ENCODE data around the gene LAMA3. TPM values are rescaled to one million over a fixed set of nuclear protein-coding genes. Genes with fewer than 3 reads are reported as not detected.
A peak's percentile ranks its signal among the peaks of the same experiment; 100 is the strongest.

Gene LAMA3
- total and polyA plus RNA-seq, 10 of the 15 experiments (the other 5 are each of a cell fraction or from before 2014, with no cell fraction given): 0.37 to 6.5 (median 5.4) TPM

DNA sequence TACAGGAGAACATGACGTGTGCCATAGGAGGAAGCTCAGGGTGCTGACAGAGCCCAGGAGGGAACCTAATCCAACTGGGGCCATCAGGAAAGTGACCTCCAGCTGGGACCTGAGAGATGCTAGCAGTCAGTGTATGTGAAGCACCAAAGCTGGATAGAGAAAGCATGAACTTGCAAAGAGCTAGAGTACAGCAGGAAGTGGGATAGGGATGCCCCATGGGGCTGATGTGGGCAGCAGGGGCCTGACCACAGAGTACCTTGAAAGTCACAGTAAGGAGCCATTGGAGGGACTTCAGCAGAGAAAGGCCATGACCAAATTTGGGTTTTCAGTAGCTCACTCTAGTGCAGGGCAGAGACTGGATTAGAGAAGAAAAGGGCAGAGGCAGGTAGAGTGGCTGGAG is 233.7 kb downstream of the LAMA3 start:
- Histone ChIP-seq H3K36me3 (ENCODE audit: control insufficient read depth in 2 of 2, insufficient read depth in 2 of 2, low read length in 1 of 2) (no peaks in the 10 kb centered on the region), H3K4me3 (no peak overlapping the region), H3K4me1 (ENCODE audit: control insufficient read depth, insufficient read depth, low read length) (no peaks in the 10 kb centered on the region), H2AFZ (ENCODE audit: control insufficient read depth, low read depth, low read length) (no peak overlapping the region), H3K27me3 (replicated peaks in 1 of 2; ENCODE audit: control insufficient read depth in 2 of 2, insufficient read depth in 2 of 2, low read length in 1 of 2) (no peaks in the 10 kb centered on the region; a peak in 1 of 4 replicates), H3K4me2 (ENCODE audit: control insufficient read depth, insufficient read depth) (no peak overlapping the region), H3K27ac (ENCODE audit: control insufficient read depth, insufficient read depth) (no peak overlapping the region), H3K79me2 (ENCODE audit: control insufficient read depth, insufficient read depth, low read length) (no peaks in the 10 kb centered on the region), H4K20me1 (ENCODE audit: control insufficient read depth, insufficient read depth) (no peaks in the 10 kb centered on the region), H3K9ac (ENCODE audit: control insufficient read depth, insufficient read depth, low read length) (no peak overlapping the region), H3K9me3 (replicated peaks; ENCODE audit: control insufficient read depth, insufficient read depth, low read length) (no peaks in the 10 kb centered on the region)
- RAD21 ChIA-PET (ENCODE audit: unreplicated experiment): no interaction called here
- DNase-seq (ENCODE audit: low read depth, low spot score) (no peak), ATAC-seq (peak; percentile 64), FAIRE-seq (no peak)
- SMC1A ChIA-PET (ENCODE audit: uncharacterized antibody, unreplicated experiment): interaction anchor here (1.6 kb wide), 1 partner anchor 23 kb away, joined by 4 read pairs; no protein-coding TSS in a partner anchor
- TF ChIP-seq SRF (IDR thresholded peaks at IDR 0.05; ENCODE audit: low read depth in 2 of 2, low read length in 2 of 2): 0 out of 4 replicates have a peak, but pooled peaks of 1 of the 2 experiments have one; percentile 24
- peak; percentile 52 for TF ChIP-seq RUNX3 (IDR thresholded peaks at IDR 0.05; ENCODE audit: low read length)
- TF ChIP-seq STAT1 (conservative IDR thresholded peaks at IDR 0.05): no peak
- CTCF ChIA-PET: interaction anchor here (0.8 kb wide), 1 partner anchor 62 kb away, joined by 3 read pairs; no protein-coding TSS in a partner anchor
- WGBS (ENCODE audit: insufficient coverage, insufficient replicate concordance, low lambda C conversion rate, missing lambda C conversion rate): 40% methylated on average over 1 of the region's 1 CpG
- in situ Hi-C loops (cut with MboI): no loop called here
- intact Hi-C loops (cut with micrococcal nuclease; ENCODE audit: unreplicated experiment): no loop called here
- no TSS peak for BruUV-seq (replicated peaks)
- POLR2A ChIA-PET: no interaction called here

DNA sequence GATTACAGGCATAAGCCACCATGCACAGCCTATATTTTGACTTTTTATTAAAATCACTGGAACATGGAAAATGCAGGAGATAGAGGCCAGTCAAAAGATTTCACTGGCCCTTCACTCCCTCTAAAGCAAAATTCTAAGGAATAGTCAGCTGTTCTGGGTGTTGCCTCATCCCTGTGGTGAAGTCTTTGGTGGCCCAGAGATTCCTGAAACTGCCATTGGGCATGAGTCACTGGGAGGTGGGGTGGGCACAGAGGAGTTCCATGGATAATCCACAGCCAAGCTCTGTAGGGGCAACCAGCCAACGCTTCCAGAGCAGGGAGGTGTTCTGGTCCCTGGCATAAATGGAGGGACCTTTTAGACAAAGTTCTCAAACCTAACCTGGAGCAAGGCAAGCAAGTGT is 235.6 kb downstream of the LAMA3 start:
- no peak overlapping the region for H3K9ac ChIP-seq (ENCODE audit: control insufficient read depth, insufficient read depth, low read length)
- intact Hi-C loops (cut with micrococcal nuclease; ENCODE audit: unreplicated experiment): no loop called here
- RAD21 ChIA-PET (ENCODE audit: unreplicated experiment): interaction anchor here (0.6 kb wide), 1 partner anchor 157 kb away, joined by 4 read pairs; no protein-coding TSS in a partner anchor
- BruUV-seq (replicated peaks): no TSS peak
- POLR2A ChIA-PET: no interaction called here
- H3K36me3 ChIP-seq (ENCODE audit: control insufficient read depth in 2 of 2, insufficient read depth in 2 of 2, low read length in 1 of 2): no peaks in the 10 kb centered on the region
- no peak overlapping the region for H3K4me3 ChIP-seq
- no peaks in the 10 kb centered on the region for H3K79me2 ChIP-seq (ENCODE audit: control insufficient read depth, insufficient read depth, low read length)
- H3K9me3 ChIP-seq (replicated peaks; ENCODE audit: control insufficient read depth, insufficient read depth, low read length): no peaks in the 10 kb centered on the region
- no peaks in the 10 kb centered on the region for H3K4me1 ChIP-seq (ENCODE audit: control insufficient read depth, insufficient read depth, low read length)
- SMC1A ChIA-PET (ENCODE audit: uncharacterized antibody, unreplicated experiment): interaction anchor here (0.5 to 5.7 kb wide), 3 partner anchors 15 to 191 kb away, joined by 4 to 22 read pairs (median 4); no protein-coding TSS in a partner anchor
- 100% methylated on average over 1 of the region's 1 CpG for WGBS (ENCODE audit: insufficient coverage, insufficient replicate concordance, low lambda C conversion rate, missing lambda C conversion rate)
- H3K27me3 ChIP-seq (replicated peaks in 1 of 2; ENCODE audit: control insufficient read depth in 2 of 2, insufficient read depth in 2 of 2, low read length in 1 of 2): no peaks in the 10 kb centered on the region; a peak in 1 of 4 replicates
- FAIRE-seq (no peak), DNase-seq (ENCODE audit: low read depth, low spot score) (no peak), ATAC-seq (no peak)
- H4K20me1 ChIP-seq (ENCODE audit: control insufficient read depth, insufficient read depth): no peaks in the 10 kb centered on the region
- in situ Hi-C loops (cut with MboI): no loop called here
- H2AFZ ChIP-seq (ENCODE audit: control insufficient read depth, low read depth, low read length): no peak overlapping the region
- no peak overlapping the region for H3K4me2 ChIP-seq (ENCODE audit: control insufficient read depth, insufficient read depth)
- CTCF ChIA-PET: no interaction called here
- no peak overlapping the region for H3K27ac ChIP-seq (ENCODE audit: control insufficient read depth, insufficient read depth)
- TF ChIP-seq EZH2 (IDR thresholded peaks at IDR 0.05; ENCODE audit: borderline replicate concordance, control insufficient read depth, low read depth, low read length) (no peak), CHD2 (IDR thresholded peaks at IDR 0.05; ENCODE audit: borderline replicate concordance, low read depth, low read length) (no peak), POLR2A (IDR thresholded peaks at IDR 0.05; ENCODE audit: low read depth, low read length) (no peak), ZZZ3 (IDR thresholded peaks at IDR 0.05; ENCODE audit: control insufficient read depth, insufficient read length, low read depth) (no peak), SPI1 (IDR thresholded peaks at IDR 0.05; ENCODE audit: borderline replicate concordance, insufficient read depth, low read depth, low read length) (no peak)
- TF ChIP-seq, protein P1, sequence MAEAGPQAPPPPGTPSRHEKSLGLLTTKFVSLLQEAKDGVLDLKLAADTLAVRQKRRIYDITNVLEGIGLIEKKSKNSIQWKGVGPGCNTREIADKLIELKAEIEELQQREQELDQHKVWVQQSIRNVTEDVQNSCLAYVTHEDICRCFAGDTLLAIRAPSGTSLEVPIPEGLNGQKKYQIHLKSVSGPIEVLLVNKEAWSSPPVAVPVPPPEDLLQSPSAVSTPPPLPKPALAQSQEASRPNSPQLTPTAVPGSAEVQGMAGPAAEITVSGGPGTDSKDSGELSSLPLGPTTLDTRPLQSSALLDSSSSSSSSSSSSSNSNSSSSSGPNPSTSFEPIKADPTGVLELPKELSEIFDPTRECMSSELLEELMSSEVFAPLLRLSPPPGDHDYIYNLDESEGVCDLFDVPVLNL (IDR thresholded peaks at IDR 0.05; ENCODE audit: low read depth, low read length): no peak
- TF ChIP-seq, protein P2, sequence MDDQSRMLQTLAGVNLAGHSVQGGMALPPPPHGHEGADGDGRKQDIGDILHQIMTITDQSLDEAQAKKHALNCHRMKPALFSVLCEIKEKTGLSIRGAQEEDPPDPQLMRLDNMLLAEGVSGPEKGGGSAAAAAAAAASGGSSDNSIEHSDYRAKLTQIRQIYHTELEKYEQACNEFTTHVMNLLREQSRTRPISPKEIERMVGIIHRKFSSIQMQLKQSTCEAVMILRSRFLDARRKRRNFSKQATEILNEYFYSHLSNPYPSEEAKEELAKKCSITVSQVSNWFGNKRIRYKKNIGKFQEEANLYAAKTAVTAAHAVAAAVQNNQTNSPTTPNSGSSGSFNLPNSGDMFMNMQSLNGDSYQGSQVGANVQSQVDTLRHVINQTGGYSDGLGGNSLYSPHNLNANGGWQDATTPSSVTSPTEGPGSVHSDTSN (IDR thresholded peaks at IDR 0.05; ENCODE audit: insufficient replicate concordance, low read depth, low read length): no peak
- TF ChIP-seq, protein P3, sequence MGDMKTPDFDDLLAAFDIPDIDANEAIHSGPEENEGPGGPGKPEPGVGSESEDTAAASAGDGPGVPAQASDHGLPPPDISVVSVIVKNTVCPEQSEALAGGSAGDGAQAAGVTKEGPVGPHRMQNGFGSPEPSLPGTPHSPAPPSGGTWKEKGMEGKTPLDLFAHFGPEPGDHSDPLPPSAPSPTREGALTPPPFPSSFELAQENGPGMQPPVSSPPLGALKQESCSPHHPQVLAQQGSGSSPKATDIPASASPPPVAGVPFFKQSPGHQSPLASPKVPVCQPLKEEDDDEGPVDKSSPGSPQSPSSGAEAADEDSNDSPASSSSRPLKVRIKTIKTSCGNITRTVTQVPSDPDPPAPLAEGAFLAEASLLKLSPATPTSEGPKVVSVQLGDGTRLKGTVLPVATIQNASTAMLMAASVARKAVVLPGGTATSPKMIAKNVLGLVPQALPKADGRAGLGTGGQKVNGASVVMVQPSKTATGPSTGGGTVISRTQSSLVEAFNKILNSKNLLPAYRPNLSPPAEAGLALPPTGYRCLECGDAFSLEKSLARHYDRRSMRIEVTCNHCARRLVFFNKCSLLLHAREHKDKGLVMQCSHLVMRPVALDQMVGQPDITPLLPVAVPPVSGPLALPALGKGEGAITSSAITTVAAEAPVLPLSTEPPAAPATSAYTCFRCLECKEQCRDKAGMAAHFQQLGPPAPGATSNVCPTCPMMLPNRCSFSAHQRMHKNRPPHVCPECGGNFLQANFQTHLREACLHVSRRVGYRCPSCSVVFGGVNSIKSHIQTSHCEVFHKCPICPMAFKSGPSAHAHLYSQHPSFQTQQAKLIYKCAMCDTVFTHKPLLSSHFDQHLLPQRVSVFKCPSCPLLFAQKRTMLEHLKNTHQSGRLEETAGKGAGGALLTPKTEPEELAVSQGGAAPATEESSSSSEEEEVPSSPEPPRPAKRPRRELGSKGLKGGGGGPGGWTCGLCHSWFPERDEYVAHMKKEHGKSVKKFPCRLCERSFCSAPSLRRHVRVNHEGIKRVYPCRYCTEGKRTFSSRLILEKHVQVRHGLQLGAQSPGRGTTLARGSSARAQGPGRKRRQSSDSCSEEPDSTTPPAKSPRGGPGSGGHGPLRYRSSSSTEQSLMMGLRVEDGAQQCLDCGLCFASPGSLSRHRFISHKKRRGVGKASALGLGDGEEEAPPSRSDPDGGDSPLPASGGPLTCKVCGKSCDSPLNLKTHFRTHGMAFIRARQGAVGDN (IDR thresholded peaks at IDR 0.05): no peak

All from GM12878 (cell line).